MM.1S (cell line): ENCODE data around the gene KCTD15.

ENCODE experiments used
- DNase-seq: peaks from one replicate; pipeline ENCODE4 v3.0.0-alpha.2; 2015
- H2AFZ ChIP-seq: fragments of 300-600 bp; sonication (generic); 2 replicates; pipeline ENCODE4 v1.6.0; 2016; ENCODE audit warnings: antibody characterized with exemption, low read length
- H3F3A ChIP-seq: fragments of 300-600 bp; sonication (generic); 2 replicates; pipeline ENCODE4 v1.6.1; 2016; ENCODE audit warnings: mild to moderate bottlenecking, antibody characterized with exemption, low read length, moderate library complexity, mixed read lengths; ENCODE audit not compliant: insufficient read depth
- H3K27ac ChIP-seq: fragments of 300-600 bp; sonication (generic); 2 replicates; pipeline ENCODE4 v1.5.1; 2016; ENCODE audit warnings: mild to moderate bottlenecking, low read length
- H3K27me3 ChIP-seq: fragments of 300-600 bp; sonication (generic); replicated peaks from 2 replicates; pipeline ENCODE4 v1.6.0; 2016; ENCODE audit warnings: low read length; ENCODE audit not compliant: insufficient read depth
- H3K36me3 ChIP-seq: fragments of 300-600 bp; sonication (generic); replicated peaks from 2 replicates; pipeline ENCODE4 v1.6.1; 2016; ENCODE audit warnings: mild to moderate bottlenecking, low read length, mixed read lengths; ENCODE audit not compliant: insufficient read depth
- H3K4me1 ChIP-seq: fragments of 300-600 bp; sonication (generic); 2 replicates; pipeline ENCODE4 v1.6.1; 2016; ENCODE audit warnings: low read length, mixed read lengths
- H3K4me2 ChIP-seq: fragments of 300-600 bp; sonication (generic); 2 replicates; pipeline ENCODE4 v1.6.0; 2016; ENCODE audit warnings: low read depth, low read length
- H3K4me3 ChIP-seq: fragments of 300-600 bp; sonication (generic); 2 replicates; pipeline ENCODE4 v1.5.1; 2016; ENCODE audit warnings: low read length, mixed read lengths
- H3K79me2 ChIP-seq: fragments of 300-600 bp; sonication (generic); 2 replicates; pipeline ENCODE4 v1.6.1; 2016; ENCODE audit warnings: mixed run types, low read length, mixed read lengths
- H3K9ac ChIP-seq: fragments of 300-600 bp; sonication (generic); 2 replicates; pipeline ENCODE4 v1.6.1; 2016; ENCODE audit warnings: low read length, mixed read lengths
- H3K9me2 ChIP-seq: fragments of 300-600 bp; sonication (generic); replicated peaks from 2 replicates; pipeline ENCODE4 v1.6.1; 2016; ENCODE audit warnings: mild to moderate bottlenecking, low read length, mixed read lengths; ENCODE audit not compliant: insufficient read depth
- H3K9me3 ChIP-seq: fragments of 300-600 bp; sonication (generic); replicated peaks from 2 replicates; pipeline ENCODE4 v1.6.1; 2016; ENCODE audit warnings: mild to moderate bottlenecking, low read length, mixed read lengths; ENCODE audit not compliant: insufficient read depth
- H4K20me1 ChIP-seq: fragments of 300-600 bp; sonication (generic); 2 replicates; pipeline ENCODE4 v1.6.1; 2016; ENCODE audit warnings: mild to moderate bottlenecking, low read length, moderate library complexity, mixed read lengths; ENCODE audit not compliant: insufficient read depth
- CTCF ChIP-seq: fragments of 300-600 bp; sonication (generic); IDR thresholded peaks from 2 replicates; pipeline ENCODE4 v1.5.1; 2016; ENCODE audit warnings: antibody characterized with exemption, low read length, mixed read lengths
- EZH2 ChIP-seq: fragments of 300-600 bp; sonication (generic); optimal IDR thresholded peaks from 2 replicates; pipeline ENCODE3; 2017; ENCODE audit warnings: low read depth, mild to moderate bottlenecking, antibody characterized with exemption, low read length, mixed read lengths
- EZH2phosphoT487 ChIP-seq: fragments of 300-600 bp; sonication (generic); IDR thresholded peaks from 2 replicates; pipeline ENCODE4 v1.6.1; 2018; ENCODE audit warnings: antibody characterized with exemption, low read length

The KCTD15 gene

GRCh38 chr19:33801411-33801810 is 4.7 kb downstream of the KCTD15 start:
- no peaks in the 10 kb centered on the region for H4K20me1 ChIP-seq
- no peaks in the 10 kb centered on the region for H3K9me3 ChIP-seq
- TF ChIP-seq EZH2phosphoT487 (no peak), EZH2 (no peak), CTCF (no peak)
- no peaks in the 10 kb centered on the region for H3K4me1 ChIP-seq
- H2AFZ ChIP-seq: no peak overlapping the region
- no peak overlapping the region for H3K4me2 ChIP-seq
- no peak overlapping the region for H3K4me3 ChIP-seq
- peaks cover 50% of the 10 kb centered on the region for H3K27me3 ChIP-seq
- H3K79me2 ChIP-seq: no peaks in the 10 kb centered on the region
- H3K36me3 ChIP-seq: no peaks in the 10 kb centered on the region
- no peaks in the 10 kb centered on the region for H3K9me2 ChIP-seq
- DNase-seq: no peak
- no peak overlapping the region for H3K9ac ChIP-seq
- no peak overlapping the region for H3K27ac ChIP-seq
- H3F3A ChIP-seq: no peaks in the 10 kb centered on the region

- peaks cover 48% of the 10 kb centered on the region for H3K27me3 ChIP-seq
- H3K79me2 ChIP-seq: no peaks in the 10 kb centered on the region
- H3K4me1 ChIP-seq: no peaks in the 10 kb centered on the region
- no peak for TF ChIP-seq CTCF
- no peak for TF ChIP-seq EZH2phosphoT487
- TF ChIP-seq EZH2: no peak
- H3K9ac ChIP-seq: no peak overlapping the region
- no peaks in the 10 kb centered on the region for H3K9me2 ChIP-seq
- DNase-seq: no peak
- H4K20me1 ChIP-seq: no peaks in the 10 kb centered on the region
- no peak overlapping the region for H3K4me3 ChIP-seq
- no peaks in the 10 kb centered on the region for H3K9me3 ChIP-seq
- H3K27ac ChIP-seq: no peak overlapping the region
- H2AFZ ChIP-seq: no peak overlapping the region
- H3F3A ChIP-seq: no peaks in the 10 kb centered on the region
- no peak overlapping the region for H3K4me2 ChIP-seq
- H3K36me3 ChIP-seq: no peaks in the 10 kb centered on the region
Observed at GRCh38 chr19:33802001-33802400, 5.3 kb downstream of the KCTD15 start.

GRCh38 chr19:33802801-33803200 is 6.1 kb downstream of the KCTD15 start:
- Histone ChIP-seq H3K36me3 (no peaks in the 10 kb centered on the region), H3K4me1 (no peaks in the 10 kb centered on the region), H4K20me1 (no peaks in the 10 kb centered on the region), H3K4me3 (no peak overlapping the region), H3K4me2 (no peak overlapping the region), H3K27me3 (peaks cover 40% of the 10 kb centered on the region), H2AFZ (no peak overlapping the region), H3K9me3 (no peaks in the 10 kb centered on the region), H3K79me2 (no peaks in the 10 kb centered on the region), H3K9ac (no peak overlapping the region), H3F3A (no peaks in the 10 kb centered on the region), H3K27ac (no peak overlapping the region), H3K9me2 (no peaks in the 10 kb centered on the region)
- TF ChIP-seq CTCF (no peak), EZH2phosphoT487 (no peak)
- no peak for DNase-seq
